ENCODE results near the gene NRG2. TPM values are rescaled to one million over a fixed set of nuclear protein-coding genes. Genes with fewer than 3 reads are reported as not detected.

NRG2 gene
- total and polyA plus RNA-seq, 3 experiments from 2014 or later, result 0.18 to 0.24 TPM; not detected in 1

Other genes starting within 250 kb of the NRG2 start
- not detected for gene PSD2, start 247.5 kb downstream of the NRG2 start, total RNA-seq
- 0.12 TPM for gene PSD2, start 247.5 kb downstream of the NRG2 start, polyA plus RNA-seq
- gene PURA, start 70.8 kb upstream of the NRG2 start, total RNA-seq, result 10 to 100 TPM; 14.8 to 16.4 TPM
- 4.8 TPM for gene PURA, start 70.8 kb upstream of the NRG2 start, polyA plus RNA-seq
- 1 to 10 TPM; 3.7 to 4.1 TPM for gene IGIP, start 82.6 kb upstream of the NRG2 start, total RNA-seq
- gene IGIP, start 82.6 kb upstream of the NRG2 start, polyA plus RNA-seq, result 0.29 TPM
- gene CYSTM1, start 131.9 kb upstream of the NRG2 start, total RNA-seq, result 10 to 100 TPM; 13.9 to 17.3 TPM
- 11.1 TPM for gene CYSTM1, start 131.9 kb upstream of the NRG2 start, polyA plus RNA-seq

Measured in CD8-positive, alpha-beta memory T cell (primary cell).